ENCODE data around the gene STRBP.

Gene STRBP

GRCh38 chr9:123150708-123151503, 117.5 kb downstream of the STRBP start:
- no peak overlapping the region for H3K4me3 ChIP-seq (ENCODE audit: low read depth, low read length)
- DNase-seq (ENCODE audit: low read depth), result no peak
- no peak for TF ChIP-seq CTCF (IDR thresholded peaks at IDR 0.05; ENCODE audit: control insufficient read depth, extremely low read depth, insufficient read depth)

GRCh38 chr9:123149067-123149466, 119.3 kb downstream of the STRBP start:
- H3K4me3 ChIP-seq (ENCODE audit: low read depth, low read length), result no peak overlapping the region
- peak; percentile 75 for DNase-seq (ENCODE audit: low read depth)
- no peak for TF ChIP-seq CTCF (IDR thresholded peaks at IDR 0.05; ENCODE audit: control insufficient read depth, extremely low read depth, insufficient read depth)

- no peak for DNase-seq (ENCODE audit: low read depth)
- no peak overlapping the region for H3K4me3 ChIP-seq (ENCODE audit: low read depth, low read length)
- no peak for TF ChIP-seq CTCF (IDR thresholded peaks at IDR 0.05; ENCODE audit: control insufficient read depth, extremely low read depth, insufficient read depth)
Measured at GRCh38 chr9:123138163-123138562, 130.2 kb downstream of the STRBP start.

- DNase-seq (ENCODE audit: low read depth), result peak; percentile 64
- no peak overlapping the region for H3K4me3 ChIP-seq (ENCODE audit: low read depth, low read length)
- no peak for TF ChIP-seq CTCF (IDR thresholded peaks at IDR 0.05; ENCODE audit: control insufficient read depth, extremely low read depth, insufficient read depth)
Measured at GRCh38 chr9:123135430-123135829, 133.0 kb downstream of the STRBP start.

GRCh38 chr9:123132696-123133095, 135.7 kb downstream of the STRBP start:
- no peak overlapping the region for H3K4me3 ChIP-seq (ENCODE audit: low read depth, low read length)
- TF ChIP-seq CTCF (IDR thresholded peaks at IDR 0.05; ENCODE audit: control insufficient read depth, extremely low read depth, insufficient read depth), result no peak
- DNase-seq (ENCODE audit: low read depth), result no peak

GRCh38 chr9:123131993-123132392, 136.4 kb downstream of the STRBP start:
- no peak overlapping the region for H3K4me3 ChIP-seq (ENCODE audit: low read depth, low read length)
- DNase-seq (ENCODE audit: low read depth), result no peak
- no peak for TF ChIP-seq CTCF (IDR thresholded peaks at IDR 0.05; ENCODE audit: control insufficient read depth, extremely low read depth, insufficient read depth)

GRCh38 chr9:123131258-123131657, 137.1 kb downstream of the STRBP start:
- DNase-seq (ENCODE audit: low read depth), result no peak
- TF ChIP-seq CTCF (IDR thresholded peaks at IDR 0.05; ENCODE audit: control insufficient read depth, extremely low read depth, insufficient read depth), result no peak
- no peak overlapping the region for H3K4me3 ChIP-seq (ENCODE audit: low read depth, low read length)
